H7 (cell line): ENCODE measurements around the gene TPRN. TPM values are rescaled to one million over a fixed set of nuclear protein-coding genes. Genes with fewer than 3 reads are reported as not detected.
"Not testable (repeated sequence)": the region's sequence is repeated elsewhere in the genome, so short reads cannot be mapped to it uniquely, and the experiment has no call there.

ENCODE experiments used
- DNase-seq: peaks from one replicate; pipeline ENCODE4 v3.0.0; 2012
- H3K27me3 ChIP-seq: 2 replicates; pipeline ENCODE4 v1.6.0; 2011; ENCODE audit warnings: mild to moderate bottlenecking, low read length; ENCODE audit not compliant: control insufficient read depth, insufficient read depth
- H3K36me3 ChIP-seq: replicated peaks from 2 replicates; pipeline ENCODE4 v1.5.1; 2011; ENCODE audit warnings: low read length; ENCODE audit not compliant: control insufficient read depth, insufficient read depth
- H3K4me3 ChIP-seq: 2 replicates; pipeline ENCODE4 v1.5.1; 2011; ENCODE audit warnings: low read depth, mild to moderate bottlenecking, control low read depth, low read length, moderate library complexity; ENCODE audit not compliant: insufficient read depth
- total RNA-seq: library from RNA; depleted of rRNA; stranded (reverse); fragments of >200 nt; shearing (Covaris generic); gene quantifications from 2 replicates; pipeline ENCODE4 v1.2.3, GENCODE V29; 2014; rRNA removed

The TPRN gene, protein sequence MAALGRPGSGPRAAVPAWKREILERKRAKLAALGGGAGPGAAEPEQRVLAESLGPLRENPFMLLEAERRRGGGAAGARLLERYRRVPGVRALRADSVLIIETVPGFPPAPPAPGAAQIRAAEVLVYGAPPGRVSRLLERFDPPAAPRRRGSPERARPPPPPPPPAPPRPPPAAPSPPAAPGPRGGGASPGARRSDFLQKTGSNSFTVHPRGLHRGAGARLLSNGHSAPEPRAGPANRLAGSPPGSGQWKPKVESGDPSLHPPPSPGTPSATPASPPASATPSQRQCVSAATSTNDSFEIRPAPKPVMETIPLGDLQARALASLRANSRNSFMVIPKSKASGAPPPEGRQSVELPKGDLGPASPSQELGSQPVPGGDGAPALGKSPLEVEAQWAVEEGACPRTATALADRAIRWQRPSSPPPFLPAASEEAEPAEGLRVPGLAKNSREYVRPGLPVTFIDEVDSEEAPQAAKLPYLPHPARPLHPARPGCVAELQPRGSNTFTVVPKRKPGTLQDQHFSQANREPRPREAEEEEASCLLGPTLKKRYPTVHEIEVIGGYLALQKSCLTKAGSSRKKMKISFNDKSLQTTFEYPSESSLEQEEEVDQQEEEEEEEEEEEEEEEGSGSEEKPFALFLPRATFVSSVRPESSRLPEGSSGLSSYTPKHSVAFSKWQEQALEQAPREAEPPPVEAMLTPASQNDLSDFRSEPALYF
- 19.3 and 23.3 TPM in 2 replicates for total RNA-seq

DNA sequence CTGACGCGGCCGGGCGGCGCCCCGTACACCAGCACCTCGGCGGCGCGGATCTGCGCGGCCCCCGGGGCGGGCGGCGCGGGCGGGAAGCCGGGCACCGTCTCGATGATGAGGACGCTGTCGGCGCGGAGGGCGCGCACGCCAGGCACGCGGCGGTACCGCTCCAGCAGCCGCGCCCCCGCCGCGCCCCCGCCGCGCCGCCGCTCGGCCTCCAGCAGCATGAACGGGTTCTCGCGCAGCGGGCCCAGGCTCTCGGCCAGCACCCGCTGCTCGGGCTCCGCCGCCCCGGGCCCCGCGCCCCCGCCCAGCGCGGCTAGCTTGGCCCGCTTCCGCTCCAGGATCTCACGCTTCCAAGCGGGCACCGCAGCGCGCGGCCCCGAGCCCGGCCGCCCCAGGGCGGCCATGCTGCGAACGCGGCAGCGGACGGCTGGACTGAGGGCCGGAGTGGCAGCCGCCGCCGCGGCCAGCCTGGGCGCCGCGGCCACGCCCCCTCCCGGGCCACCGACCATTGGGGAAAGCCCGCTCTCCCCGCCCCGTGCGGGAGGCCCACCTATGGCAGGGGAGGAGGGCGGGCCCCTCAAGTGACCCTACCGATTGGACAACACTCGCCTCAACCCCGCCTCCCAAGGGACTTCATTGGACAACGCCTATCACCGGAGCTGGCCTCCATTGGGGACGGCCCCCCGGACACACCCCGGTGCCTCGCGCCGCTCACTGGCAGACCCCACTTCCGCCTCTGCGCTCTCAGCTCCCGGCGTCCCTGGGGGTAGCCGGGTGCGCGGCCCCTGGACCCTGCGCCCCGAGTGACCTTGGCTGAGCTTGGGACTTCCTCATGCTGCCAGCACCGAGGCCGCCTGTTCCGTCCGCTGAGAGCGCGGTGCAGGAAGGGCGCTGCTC is at the start of gene TPRN:
TPRN (minus strand) TSS at position 431 of the 894 bp plus-strand sequence; CDS start at position 401, 30 bp downstream.
- H3K36me3 ChIP-seq, result peaks cover 2% of the 10 kb centered on the region; the same call in 1 of the 2 replicates
- peak within 1 kb of the TSS; percentile 68 for H3K4me3 ChIP-seq
- DNase-seq, result peak; percentile 100
- no peaks in the 10 kb centered on the region for H3K27me3 ChIP-seq

DNA sequence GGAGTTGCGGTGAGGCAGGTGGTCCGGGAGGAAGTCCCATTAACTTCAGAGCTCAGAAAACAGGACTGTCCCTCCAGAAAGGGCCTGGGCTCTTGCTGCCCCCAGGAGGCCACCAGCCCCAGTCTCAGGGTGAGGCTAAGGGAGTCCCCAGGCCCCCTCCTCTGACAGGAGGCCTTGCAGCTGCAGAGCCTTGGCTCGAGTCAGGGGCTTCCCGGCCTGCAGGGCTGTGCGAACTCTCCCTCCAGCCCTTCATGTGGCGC is 47.3 kb upstream of the TPRN start:
- Histone ChIP-seq H3K36me3 (peaks cover 5% of the 10 kb centered on the region), H3K27me3 (no peaks in the 10 kb centered on the region)

DNA sequence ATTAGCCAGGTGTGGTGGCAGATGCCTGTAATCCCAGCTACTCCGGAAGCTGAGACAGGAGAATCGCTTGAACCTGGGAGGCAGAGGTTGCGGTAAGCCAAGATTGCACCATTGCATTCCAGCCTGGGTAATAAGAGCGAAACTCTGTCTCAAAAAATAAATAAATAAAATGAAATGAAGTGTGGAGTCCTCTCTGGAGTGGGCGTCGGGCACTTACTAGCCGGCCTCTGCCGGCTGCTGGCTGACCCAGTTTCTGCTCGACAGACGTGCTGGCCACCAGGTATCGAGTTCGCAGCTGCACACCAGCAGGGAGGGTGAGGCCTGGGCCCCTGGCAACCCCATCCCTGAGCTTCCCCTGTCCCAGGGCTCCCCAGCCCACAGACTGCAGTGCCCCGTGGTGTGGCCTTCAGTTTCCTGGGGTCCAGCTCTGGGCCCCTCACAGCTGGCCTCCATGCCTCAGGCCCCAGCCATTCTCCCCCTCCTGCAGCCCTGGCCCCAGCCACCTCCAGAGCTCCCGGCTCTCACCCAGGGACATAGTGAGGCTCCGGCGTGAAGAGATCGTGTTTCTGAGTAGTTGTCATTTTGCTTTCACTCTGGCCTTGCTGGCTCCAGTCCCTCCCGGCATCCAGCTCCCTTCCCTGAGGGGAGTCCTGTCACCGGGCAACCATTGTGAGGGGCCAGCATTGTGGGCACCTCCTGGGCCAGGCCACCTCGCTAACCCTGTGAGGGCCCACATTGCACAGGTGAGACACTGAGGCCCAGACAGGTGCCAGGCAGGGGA is 46.8 kb upstream of the TPRN start:
- Histone ChIP-seq H3K36me3 (peaks cover 10% of the 10 kb centered on the region), H3K27me3 (no peaks in the 10 kb centered on the region), H3K4me3 (no peak overlapping the region)
- DNase-seq, result no peak

More for the DNA sequence above, 47.3 kb upstream of the TPRN start:
- DNase-seq, result no peak
- no peak overlapping the region for H3K4me3 ChIP-seq

DNA sequence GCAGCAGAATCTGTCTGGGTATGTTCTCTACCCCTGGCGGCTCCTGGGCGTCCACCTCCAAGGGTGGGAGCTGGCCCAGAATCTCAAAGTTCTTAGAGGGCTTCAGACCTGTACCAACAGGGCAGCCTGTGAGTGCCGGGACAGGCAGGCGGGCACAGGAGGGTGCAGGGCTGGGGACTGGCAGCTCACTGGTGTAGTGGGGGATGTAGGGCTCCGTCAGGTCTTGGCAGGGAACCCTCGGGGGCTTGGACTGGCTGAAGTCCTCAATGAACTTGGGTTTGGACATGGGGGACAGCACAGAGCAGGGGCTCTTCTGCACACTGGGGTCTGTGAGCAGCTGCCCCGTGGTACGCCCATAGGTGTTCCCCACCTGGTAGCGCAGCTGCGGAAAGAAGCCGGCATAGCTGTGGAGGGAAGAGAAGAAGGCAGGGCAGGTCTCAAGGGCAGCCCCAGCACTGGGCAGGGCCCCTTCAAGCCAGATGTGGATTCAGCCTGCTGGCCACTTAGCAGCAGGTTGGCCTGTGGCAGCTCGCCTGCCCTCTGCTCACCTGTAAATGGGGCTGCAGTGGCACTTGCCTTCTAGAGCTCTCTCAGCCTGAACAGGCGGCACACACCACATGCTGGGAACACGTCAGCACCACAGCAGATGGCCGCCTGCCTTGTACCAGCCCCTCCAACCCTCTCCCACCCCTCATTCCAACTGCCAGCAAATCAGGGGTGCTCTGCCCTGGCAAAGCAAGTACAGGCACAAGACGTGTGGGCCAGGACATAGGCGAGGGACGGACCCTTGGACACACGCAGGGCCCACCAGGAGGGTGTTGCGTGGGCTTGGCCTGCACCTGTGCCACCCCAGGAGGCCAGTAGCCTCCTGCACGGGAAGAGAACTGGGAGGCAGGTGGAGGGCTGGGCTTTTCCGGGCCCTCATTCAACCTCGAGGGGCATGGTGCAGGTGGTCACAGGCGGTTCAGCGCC is 45.2 kb upstream of the TPRN start:
- peak; percentile 62 for DNase-seq
- Histone ChIP-seq H3K4me3 (no peak overlapping the region), H3K36me3 (peaks cover 15% of the 10 kb centered on the region), H3K27me3 (no peaks in the 10 kb centered on the region)

DNA sequence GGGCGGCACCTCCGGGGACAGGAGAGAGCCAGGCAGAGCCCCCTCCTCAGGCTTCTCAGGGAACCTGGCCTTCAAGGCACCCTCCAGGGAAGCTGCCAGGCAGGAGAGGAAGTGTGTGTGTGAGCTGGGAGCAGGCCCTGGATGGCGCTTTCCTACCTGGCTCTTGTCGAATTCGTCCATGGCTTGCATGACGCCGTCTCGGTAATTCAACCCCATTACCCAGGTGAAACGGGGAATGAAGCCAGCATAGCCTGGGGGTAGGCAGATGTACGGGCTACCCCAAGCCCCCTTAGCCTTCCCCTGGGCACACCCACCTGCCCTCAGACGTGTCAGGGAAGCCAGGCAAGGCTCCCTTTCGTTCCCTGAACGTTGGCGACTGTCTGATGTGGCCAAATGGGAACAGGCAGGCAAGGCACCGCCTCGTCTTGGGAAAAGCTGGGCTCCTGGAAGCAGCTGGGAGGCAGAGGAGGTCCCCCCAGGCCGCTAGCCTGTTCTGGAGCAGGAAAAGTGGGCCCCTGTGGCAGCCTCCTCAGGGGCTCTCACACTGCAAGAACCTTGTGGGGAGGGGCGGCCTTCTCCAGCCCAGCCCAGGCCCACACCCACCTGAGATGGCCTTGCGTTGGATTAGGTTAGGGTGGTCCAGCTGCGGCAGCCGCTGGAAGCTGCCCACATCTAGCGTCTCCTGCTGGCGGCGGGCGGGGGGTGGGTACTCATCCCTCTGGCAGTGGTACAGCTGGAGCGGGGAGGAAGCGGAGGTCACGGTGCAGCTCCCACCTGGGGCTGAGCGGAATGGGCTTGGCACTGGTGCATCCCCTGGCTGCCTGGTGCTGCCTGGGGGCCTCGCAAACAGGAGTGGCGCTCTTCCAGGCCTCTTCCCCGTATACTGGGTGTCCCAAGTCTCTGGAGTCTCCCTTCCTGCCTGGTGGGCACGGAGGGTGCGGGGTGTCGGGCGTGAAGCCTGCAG is 44.2 kb upstream of the TPRN start:
- peaks cover 15% of the 10 kb centered on the region for H3K36me3 ChIP-seq
- no peaks in the 10 kb centered on the region for H3K27me3 ChIP-seq
- 0 out of 2 replicates have a peak overlapping the region, but pooled peaks have one; percentile 3 for H3K4me3 ChIP-seq
- DNase-seq, result peak; percentile 87

DNA sequence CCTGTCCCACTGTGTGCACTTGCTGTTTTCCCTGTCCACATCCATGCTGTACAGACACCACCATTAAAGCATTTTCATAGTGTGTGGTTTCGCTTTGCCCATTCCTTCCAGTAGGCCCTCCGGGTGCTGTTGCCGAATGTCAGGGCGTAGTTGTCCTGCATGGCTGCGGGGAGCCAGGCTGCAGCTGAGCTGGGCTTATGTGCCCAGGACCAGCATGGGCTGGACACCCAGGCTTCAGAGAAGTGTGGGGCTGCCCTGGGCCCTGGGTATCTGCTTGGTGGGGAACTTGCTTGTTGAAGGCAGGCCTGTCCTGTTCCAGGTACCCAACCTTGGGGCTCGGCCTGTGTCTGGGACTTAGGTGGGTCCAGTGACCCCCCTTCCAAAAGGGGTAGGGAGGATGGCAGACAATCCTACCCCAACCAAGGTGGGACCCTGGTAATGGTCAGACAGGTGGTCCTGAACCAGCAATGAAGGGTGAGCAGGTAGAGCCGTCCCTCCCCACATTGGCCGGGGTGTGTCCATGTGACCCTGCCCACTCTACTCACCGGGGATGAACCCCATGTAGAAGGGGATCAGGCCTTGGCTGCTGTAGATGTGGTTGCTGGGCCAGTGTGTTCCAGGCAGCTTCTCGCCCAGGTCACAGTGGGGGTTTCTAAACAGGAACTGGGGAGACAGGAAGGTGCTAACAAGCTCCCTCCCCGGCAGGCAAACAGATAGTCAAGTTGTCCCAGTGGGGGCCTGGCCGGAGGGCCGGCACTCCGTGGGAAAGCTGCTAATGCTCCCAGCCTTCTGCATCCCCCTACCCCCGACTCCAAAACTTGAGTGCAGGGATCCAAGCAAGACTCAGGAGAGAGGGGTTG is 43.3 kb upstream of the TPRN start:
- no peaks in the 10 kb centered on the region for H3K27me3 ChIP-seq
- peak overlapping the region; percentile 3; the same call in 1 of the 2 replicates for H3K4me3 ChIP-seq
- peak; percentile 81 for DNase-seq
- H3K36me3 ChIP-seq, result peaks cover 15% of the 10 kb centered on the region

DNA sequence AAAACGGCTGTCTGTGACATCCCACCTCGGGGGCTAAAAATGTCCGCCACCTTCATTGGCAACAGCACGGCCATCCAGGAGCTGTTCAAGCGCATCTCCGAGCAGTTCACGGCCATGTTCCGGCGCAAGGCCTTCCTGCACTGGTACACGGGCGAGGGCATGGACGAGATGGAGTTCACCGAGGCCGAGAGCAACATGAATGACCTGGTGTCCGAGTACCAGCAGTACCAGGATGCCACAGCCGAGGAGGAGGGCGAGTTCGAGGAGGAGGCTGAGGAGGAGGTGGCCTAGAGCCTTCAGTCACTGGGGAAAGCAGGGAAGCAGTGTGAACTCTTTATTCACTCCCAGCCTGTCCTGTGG is 42.7 kb upstream of the TPRN start:
- peaks cover 15% of the 10 kb centered on the region for H3K36me3 ChIP-seq
- not testable (repeated sequence) for H3K4me3 ChIP-seq, H3K27me3 ChIP-seq, DNase-seq

DNA sequence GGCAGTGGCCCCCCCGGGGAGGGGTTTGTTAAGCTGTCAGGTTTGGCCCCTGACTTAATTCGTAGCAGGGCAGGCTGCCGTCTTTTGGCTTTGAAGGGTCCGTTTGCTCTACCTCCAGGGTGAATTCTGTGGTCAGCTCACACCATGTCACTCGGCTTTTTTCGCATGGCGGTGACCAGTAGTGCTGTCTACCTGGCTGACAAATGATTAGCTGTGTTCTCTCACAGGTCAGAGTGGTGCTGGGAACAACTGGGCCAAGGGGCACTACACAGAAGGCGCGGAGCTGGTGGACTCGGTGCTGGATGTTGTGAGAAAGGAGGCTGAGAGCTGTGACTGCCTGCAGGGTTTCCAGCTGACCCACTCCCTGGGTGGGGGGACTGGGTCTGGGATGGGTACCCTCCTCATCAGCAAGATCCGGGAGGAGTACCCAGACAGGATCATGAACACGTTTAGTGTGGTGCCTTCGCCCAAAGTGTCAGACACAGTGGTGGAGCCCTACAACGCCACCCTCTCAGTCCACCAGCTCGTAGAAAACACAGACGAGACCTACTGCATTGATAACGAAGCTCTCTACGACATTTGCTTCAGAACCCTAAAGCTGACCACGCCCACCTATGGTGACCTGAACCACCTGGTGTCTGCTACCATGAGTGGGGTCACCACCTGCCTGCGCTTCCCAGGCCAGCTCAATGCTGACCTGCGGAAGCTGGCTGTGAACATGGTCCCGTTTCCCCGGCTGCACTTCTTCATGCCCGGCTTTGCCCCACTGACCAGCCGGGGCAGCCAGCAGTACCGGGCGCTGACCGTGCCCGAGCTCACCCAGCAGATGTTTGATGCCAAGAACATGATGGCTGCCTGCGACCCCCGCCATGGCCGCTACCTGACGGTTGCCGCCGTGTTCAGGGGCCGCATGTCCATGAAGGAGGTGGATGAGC is 42.0 kb upstream of the TPRN start:
- H3K36me3 ChIP-seq, result peaks cover 15% of the 10 kb centered on the region
- DNase-seq, result no peak
- peak overlapping the region; percentile 96 for H3K4me3 ChIP-seq
- H3K27me3 ChIP-seq, result no peaks in the 10 kb centered on the region

DNA sequence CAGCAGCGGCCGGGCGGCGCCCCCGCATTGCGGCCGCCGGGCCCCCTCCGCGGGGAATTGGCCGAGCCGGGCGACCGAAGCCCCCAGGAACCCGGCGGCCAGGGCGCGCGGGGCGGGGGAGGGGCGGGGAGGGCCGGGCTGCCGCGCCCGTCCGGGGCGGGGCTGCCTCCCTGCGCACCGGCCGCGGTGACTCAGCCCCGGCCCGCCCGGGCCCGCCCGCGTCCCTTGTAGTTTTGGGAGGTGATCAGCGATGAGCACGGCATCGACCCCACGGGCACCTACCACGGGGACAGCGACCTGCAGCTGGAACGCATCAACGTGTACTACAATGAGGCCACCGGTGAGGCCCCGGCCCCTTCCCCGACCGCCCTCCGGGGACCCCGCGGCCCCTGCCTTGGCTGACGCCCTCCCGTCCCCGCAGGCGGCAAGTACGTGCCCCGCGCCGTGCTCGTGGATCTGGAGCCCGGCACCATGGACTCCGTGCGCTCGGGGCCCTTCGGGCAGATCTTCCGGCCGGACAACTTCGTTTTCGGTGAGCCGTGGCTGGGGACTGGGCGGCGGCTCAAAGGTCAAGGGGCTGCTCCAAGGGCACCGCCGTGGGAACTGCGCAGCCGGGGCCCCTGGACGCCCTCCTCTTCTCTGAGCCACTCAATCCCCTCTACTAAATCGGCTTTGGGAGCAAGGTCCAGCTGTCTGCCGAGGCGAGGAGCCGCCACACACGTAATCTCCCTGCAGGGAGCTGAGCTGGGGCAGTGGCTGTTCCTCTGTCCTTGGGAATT is 41.1 kb upstream of the TPRN start:
- no peaks in the 10 kb centered on the region for H3K27me3 ChIP-seq
- peaks cover 15% of the 10 kb centered on the region for H3K36me3 ChIP-seq
- DNase-seq, result peak; percentile 88
- peak overlapping the region; percentile 96 for H3K4me3 ChIP-seq

DNA sequence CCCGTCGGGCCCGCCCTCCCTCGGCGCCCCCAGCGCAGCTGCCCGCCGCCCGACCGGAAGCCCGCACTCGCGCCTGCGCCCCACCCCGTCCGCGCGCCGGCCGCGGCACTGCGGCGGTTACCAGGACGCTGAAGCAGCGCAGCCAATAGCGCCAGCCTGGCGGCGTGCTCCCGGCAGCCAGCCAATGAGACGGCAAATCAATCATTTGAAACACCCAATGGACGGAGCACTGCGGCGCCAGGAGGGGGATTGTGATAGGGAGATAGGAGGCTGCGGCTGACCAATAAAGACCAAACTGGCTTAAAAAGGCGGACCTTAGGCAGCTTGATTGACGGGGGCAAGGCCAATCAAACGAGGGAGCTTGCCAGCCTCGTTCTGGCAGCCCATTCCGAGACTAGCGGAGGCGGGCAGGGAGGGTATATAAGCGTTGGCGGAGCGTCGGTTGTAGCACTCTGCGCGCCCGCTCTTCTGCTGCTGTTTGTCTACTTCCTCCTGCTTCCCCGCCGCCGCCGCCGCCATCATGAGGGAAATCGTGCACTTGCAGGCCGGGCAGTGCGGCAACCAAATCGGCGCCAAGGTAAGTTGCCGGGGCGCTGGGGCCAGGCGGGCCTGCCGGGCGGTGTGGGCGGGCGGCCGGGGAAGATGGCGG is 40.4 kb upstream of the TPRN start, which contains the start of gene TUBB4B:
TUBB4B (plus strand) TSS at position 447 of the 649 bp plus-strand sequence; CDS start at position 521, 74 bp downstream.
- peaks cover 15% of the 10 kb centered on the region for H3K36me3 ChIP-seq
- H3K27me3 ChIP-seq, result no peaks in the 10 kb centered on the region
- H3K4me3 ChIP-seq, result peak within 1 kb of the TSS; percentile 96
- DNase-seq, result peak; percentile 100
